GM21390 (cell line): ENCODE data around the gene ANKRD9.
A peak's percentile ranks its signal among the peaks of the same experiment; 100 is the strongest.
"Not testable (repeated sequence)": the region's sequence is repeated elsewhere in the genome, so short reads cannot be mapped to it uniquely, and the experiment has no call there.

Source experiments
- ATAC-seq: cut with Tn5 transposase; IDR thresholded peaks from one replicate; pipeline ENCODE4 v1.9.1; 2021; ENCODE audit not compliant: unreplicated experiment

ANKRD9 gene

GRCh38 chr14:102509746-102510615 lies at the start of gene ANKRD9:
Gene ANKRD9 (minus strand): TSS chr14:102509776. CDS start chr14:102507889, 1,887 bp downstream.
- peak; percentile 80 for ATAC-seq

- no peak for ATAC-seq
Observed at GRCh38 chr14:102558556-102558955, 49.0 kb upstream of the ANKRD9 start.

- ATAC-seq, result no peak
Observed at GRCh38 chr14:102557434-102558226, 48.1 kb upstream of the ANKRD9 start.

- no peak for ATAC-seq
Observed at GRCh38 chr14:102556098-102556677, 46.6 kb upstream of the ANKRD9 start.

- ATAC-seq, result no peak
Observed at GRCh38 chr14:102554821-102555819, 45.5 kb upstream of the ANKRD9 start.

- no peak for ATAC-seq
Observed at GRCh38 chr14:102551995-102552705, 42.6 kb upstream of the ANKRD9 start.

- not testable (repeated sequence) for ATAC-seq
Observed at GRCh38 chr14:102550927-102551401, 41.4 kb upstream of the ANKRD9 start.

- no peak for ATAC-seq
Observed at GRCh38 chr14:102548616-102549240, 39.2 kb upstream of the ANKRD9 start.

- ATAC-seq, result no peak
Observed at GRCh38 chr14:102545461-102546265, 36.1 kb upstream of the ANKRD9 start.

- no peak for ATAC-seq
Observed at GRCh38 chr14:102544747-102545460, 35.3 kb upstream of the ANKRD9 start.

- no peak for ATAC-seq
Observed at GRCh38 chr14:102544046-102544746, 34.6 kb upstream of the ANKRD9 start.

- ATAC-seq, result no peak
Observed at GRCh38 chr14:102541771-102542170, 32.2 kb upstream of the ANKRD9 start.

GRCh38 chr14:102541029-102541491 lies 31.5 kb upstream of the ANKRD9 start:
- ATAC-seq, result not testable (repeated sequence)

- no peak for ATAC-seq
Observed at GRCh38 chr14:102540315-102541028, 30.9 kb upstream of the ANKRD9 start.

GRCh38 chr14:102539544-102540314 lies 30.2 kb upstream of the ANKRD9 start:
- ATAC-seq, result no peak
